ENCODE measurements around the gene PDE10A.

Gene PDE10A

GRCh38 chr6:165580136-165580535, 82.9 kb downstream of the PDE10A start:
- peaks cover 4% of the 10 kb centered on the region for H3K4me1 ChIP-seq (ENCODE audit: insufficient read depth, poor library complexity, severe bottlenecking)
- H3K4me3 ChIP-seq (ENCODE audit: severe bottlenecking), result no peak overlapping the region
- H3K27me3 ChIP-seq (ENCODE audit: insufficient read depth, poor library complexity, severe bottlenecking), result no peaks in the 10 kb centered on the region
- no peaks in the 10 kb centered on the region for H3K36me3 ChIP-seq (ENCODE audit: low read depth)
- no peaks in the 10 kb centered on the region for H3K9me3 ChIP-seq (ENCODE audit: severe bottlenecking)
- no peak overlapping the region for H3K27ac ChIP-seq (ENCODE audit: poor library complexity, severe bottlenecking)
- ATAC-seq (ENCODE audit: low read depth) (peak; percentile 52; the same call in 2 of the 3 replicates), DNase-seq (ENCODE audit: low spot score) (no peak)
- no peak for TF ChIP-seq CTCF (IDR thresholded peaks at IDR 0.05; ENCODE audit: poor library complexity, severe bottlenecking)

DNA sequence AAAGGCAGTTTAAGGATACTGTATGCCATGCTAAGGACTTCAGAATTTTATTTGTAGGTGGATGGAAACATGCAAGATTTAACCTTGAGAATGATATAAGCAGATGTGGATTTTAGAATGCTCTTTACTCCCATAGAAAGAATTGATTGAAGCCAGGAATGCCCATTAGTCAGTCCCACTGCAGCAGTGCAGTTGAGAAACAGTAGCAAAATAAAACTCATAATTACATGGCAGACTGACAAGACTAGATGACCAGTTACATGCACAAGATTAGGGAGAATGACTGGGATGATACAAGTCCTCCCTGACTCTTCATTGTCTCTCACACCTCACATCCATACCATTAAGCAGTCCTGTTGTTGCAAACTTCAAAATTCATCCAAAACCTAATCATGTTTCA, 83.9 kb downstream of the PDE10A start:
- no peak overlapping the region for H3K27ac ChIP-seq (ENCODE audit: poor library complexity, severe bottlenecking)
- TF ChIP-seq CTCF (IDR thresholded peaks at IDR 0.05; ENCODE audit: poor library complexity, severe bottlenecking), result no peak
- H3K9me3 ChIP-seq (ENCODE audit: severe bottlenecking), result no peaks in the 10 kb centered on the region
- H3K4me1 ChIP-seq (ENCODE audit: insufficient read depth, poor library complexity, severe bottlenecking), result peaks cover 12% of the 10 kb centered on the region
- H3K4me3 ChIP-seq (ENCODE audit: severe bottlenecking), result no peak overlapping the region
- ATAC-seq (ENCODE audit: low read depth) (no peak), DNase-seq (ENCODE audit: low spot score) (no peak)
- H3K27me3 ChIP-seq (ENCODE audit: insufficient read depth, poor library complexity, severe bottlenecking), result no peaks in the 10 kb centered on the region
- H3K36me3 ChIP-seq (ENCODE audit: low read depth), result no peaks in the 10 kb centered on the region

DNA sequence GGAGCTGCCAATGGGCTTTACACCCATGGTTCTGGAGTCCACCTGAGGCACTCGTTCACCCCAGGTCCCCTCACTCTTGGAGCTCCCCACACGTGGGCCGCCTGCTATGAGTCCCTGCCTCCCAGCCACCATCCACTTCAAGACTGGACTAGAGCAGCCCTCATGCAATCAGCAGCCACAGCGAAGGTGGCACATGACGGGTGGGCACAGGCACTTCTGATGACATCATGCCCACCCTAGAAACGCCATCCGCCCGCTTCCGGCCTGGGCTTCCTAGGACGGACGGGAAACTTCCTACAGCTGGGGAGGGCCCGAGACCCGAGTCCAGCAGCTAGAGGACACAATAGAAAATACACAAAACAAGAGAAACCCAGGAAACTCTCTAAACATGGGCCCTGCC, 85.5 kb downstream of the PDE10A start:
- Histone ChIP-seq H3K27ac (ENCODE audit: poor library complexity, severe bottlenecking) (no peak overlapping the region), H3K27me3 (ENCODE audit: insufficient read depth, poor library complexity, severe bottlenecking) (no peaks in the 10 kb centered on the region), H3K9me3 (ENCODE audit: severe bottlenecking) (no peaks in the 10 kb centered on the region), H3K36me3 (ENCODE audit: low read depth) (no peaks in the 10 kb centered on the region), H3K4me1 (ENCODE audit: insufficient read depth, poor library complexity, severe bottlenecking) (peaks cover 21% of the 10 kb centered on the region), H3K4me3 (ENCODE audit: severe bottlenecking) (no peak overlapping the region)
- DNase-seq (ENCODE audit: low spot score), result no peak
- TF ChIP-seq CTCF (IDR thresholded peaks at IDR 0.05; ENCODE audit: poor library complexity, severe bottlenecking), result no peak
- ATAC-seq (ENCODE audit: low read depth), result no peak

- DNase-seq (ENCODE audit: low spot score), result no peak
- no peaks in the 10 kb centered on the region for H3K27me3 ChIP-seq (ENCODE audit: insufficient read depth, poor library complexity, severe bottlenecking)
- peak; percentile 8; the same call in 2 of the 3 replicates for ATAC-seq (ENCODE audit: low read depth)
- no peaks in the 10 kb centered on the region for H3K9me3 ChIP-seq (ENCODE audit: severe bottlenecking)
- peaks cover 21% of the 10 kb centered on the region for H3K4me1 ChIP-seq (ENCODE audit: insufficient read depth, poor library complexity, severe bottlenecking)
- TF ChIP-seq CTCF (IDR thresholded peaks at IDR 0.05; ENCODE audit: poor library complexity, severe bottlenecking), result no peak
- H3K27ac ChIP-seq (ENCODE audit: poor library complexity, severe bottlenecking), result peak overlapping the region; percentile 70
- H3K36me3 ChIP-seq (ENCODE audit: low read depth), result no peaks in the 10 kb centered on the region
- H3K4me3 ChIP-seq (ENCODE audit: severe bottlenecking), result no peak overlapping the region
Measured at GRCh38 chr6:165575158-165575549, 87.9 kb downstream of the PDE10A start.

DNA sequence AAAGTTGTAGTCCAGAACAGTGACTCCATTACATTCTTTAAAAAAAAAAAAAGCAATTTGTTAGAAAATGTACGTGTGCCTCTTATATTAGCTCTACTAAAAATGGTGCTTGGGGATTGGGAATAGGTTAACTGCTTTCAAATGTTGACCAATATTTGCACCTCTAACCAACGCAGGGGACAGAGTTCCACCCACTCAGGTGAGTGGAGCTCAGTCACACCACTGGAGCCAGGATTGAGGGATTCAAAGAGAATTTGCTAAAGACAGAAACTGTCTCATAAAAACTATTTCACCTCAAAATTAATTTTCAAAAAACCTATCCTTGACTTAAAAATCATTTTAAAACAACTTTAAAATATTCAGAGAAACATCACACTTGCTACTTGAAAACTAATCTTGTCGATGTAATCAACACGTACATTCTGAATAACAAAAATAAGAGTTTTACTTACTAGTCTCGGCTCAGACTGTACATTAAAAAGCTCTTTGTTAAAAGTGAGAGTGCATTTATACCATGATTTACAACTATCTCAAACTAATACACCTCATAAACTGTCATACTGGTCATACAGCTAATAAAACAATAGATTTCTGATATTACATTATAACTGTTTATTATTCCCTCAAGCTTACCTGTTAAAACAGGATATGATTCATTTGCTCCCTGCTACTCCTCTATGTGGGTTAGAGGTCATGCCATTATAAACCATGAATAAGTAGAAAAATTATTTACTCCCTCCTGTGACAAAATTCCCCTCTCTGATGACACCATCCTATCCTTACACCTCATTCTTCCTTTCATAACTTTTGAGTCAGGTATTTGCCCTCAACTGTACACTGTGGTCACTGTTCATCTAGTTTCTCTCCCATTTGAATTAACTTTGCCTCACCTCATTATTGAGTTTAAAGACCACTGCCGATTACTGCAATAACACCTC, 88.6 kb downstream of the PDE10A start:
- Histone ChIP-seq H3K27ac (ENCODE audit: poor library complexity, severe bottlenecking) (peak overlapping the region; percentile 70), H3K36me3 (ENCODE audit: low read depth) (no peaks in the 10 kb centered on the region), H3K4me3 (ENCODE audit: severe bottlenecking) (no peak overlapping the region), H3K9me3 (ENCODE audit: severe bottlenecking) (no peaks in the 10 kb centered on the region), H3K27me3 (ENCODE audit: insufficient read depth, poor library complexity, severe bottlenecking) (no peaks in the 10 kb centered on the region), H3K4me1 (ENCODE audit: insufficient read depth, poor library complexity, severe bottlenecking) (peaks cover 21% of the 10 kb centered on the region)
- peak; percentile 91 for ATAC-seq (ENCODE audit: low read depth)
- no peak for TF ChIP-seq CTCF (IDR thresholded peaks at IDR 0.05; ENCODE audit: poor library complexity, severe bottlenecking)
- no peak for DNase-seq (ENCODE audit: low spot score)
